ENCODE measurements around the gene NAT8. TPM values are rescaled to one million over a fixed set of nuclear protein-coding genes. Genes with fewer than 3 reads are reported as not detected.

The NAT8 gene
- total RNA-seq, 1 donor from 2014 or later = not detected

DNA sequence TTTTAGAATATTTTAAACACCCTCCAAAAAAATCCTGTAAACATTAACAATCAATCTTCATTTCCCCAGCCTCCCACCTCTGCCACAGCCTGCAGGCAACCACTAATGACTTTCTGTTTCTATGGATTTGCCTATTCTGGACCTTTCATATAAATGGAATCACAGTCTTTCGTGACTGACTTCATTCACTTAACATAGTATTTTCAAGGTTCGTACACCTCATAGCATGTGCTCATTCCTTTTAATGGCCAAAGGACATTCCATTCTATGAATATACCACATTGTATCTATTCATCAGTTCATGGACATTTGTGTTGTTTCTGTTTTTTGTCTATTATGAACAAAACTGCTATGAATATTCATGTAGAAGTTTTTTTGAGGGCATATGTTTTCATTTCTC is 48.5 kb downstream of the NAT8 start:
- Mint-ChIP-seq H3K9me3 (peaks cover 4% of the 10 kb centered on the region), H3K27me3 (ENCODE audit: low read depth) (no peaks in the 10 kb centered on the region), H3K27ac (ENCODE audit: unreplicated experiment) (no peak overlapping the region), H3K36me3 (ENCODE audit: low read depth) (peaks cover 28% of the 10 kb centered on the region), H3K4me1 (no peaks in the 10 kb centered on the region), H3K4me3 (no peak overlapping the region)
- TF ChIP-seq, protein P1, sequence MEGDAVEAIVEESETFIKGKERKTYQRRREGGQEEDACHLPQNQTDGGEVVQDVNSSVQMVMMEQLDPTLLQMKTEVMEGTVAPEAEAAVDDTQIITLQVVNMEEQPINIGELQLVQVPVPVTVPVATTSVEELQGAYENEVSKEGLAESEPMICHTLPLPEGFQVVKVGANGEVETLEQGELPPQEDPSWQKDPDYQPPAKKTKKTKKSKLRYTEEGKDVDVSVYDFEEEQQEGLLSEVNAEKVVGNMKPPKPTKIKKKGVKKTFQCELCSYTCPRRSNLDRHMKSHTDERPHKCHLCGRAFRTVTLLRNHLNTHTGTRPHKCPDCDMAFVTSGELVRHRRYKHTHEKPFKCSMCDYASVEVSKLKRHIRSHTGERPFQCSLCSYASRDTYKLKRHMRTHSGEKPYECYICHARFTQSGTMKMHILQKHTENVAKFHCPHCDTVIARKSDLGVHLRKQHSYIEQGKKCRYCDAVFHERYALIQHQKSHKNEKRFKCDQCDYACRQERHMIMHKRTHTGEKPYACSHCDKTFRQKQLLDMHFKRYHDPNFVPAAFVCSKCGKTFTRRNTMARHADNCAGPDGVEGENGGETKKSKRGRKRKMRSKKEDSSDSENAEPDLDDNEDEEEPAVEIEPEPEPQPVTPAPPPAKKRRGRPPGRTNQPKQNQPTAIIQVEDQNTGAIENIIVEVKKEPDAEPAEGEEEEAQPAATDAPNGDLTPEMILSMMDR (conservative IDR thresholded peaks at IDR 0.05) = no peak
- DNase-seq (ENCODE audit: low read depth, low spot score) = no peak

Other genes starting within 250 kb of the NAT8 start
- gene TPRKB, start 94.9 kb upstream of the NAT8 start, total RNA-seq = 44.2 and 46.2 TPM in 2 replicates
- 17.7 and 18.2 TPM in 2 replicates for gene DUSP11, start 137.7 kb upstream of the NAT8 start, total RNA-seq
- gene C2orf78, start 141.8 kb upstream of the NAT8 start, total RNA-seq = not detected in 2 replicates
- 37.4 and 44.7 TPM in 2 replicates for gene STAMBP, start 186.5 kb upstream of the NAT8 start, total RNA-seq

Data from neural crest cell (in vitro differentiated cells).